Vagina (tissue), 2 donors: Measurements from ENCODE around the gene C16orf74.

Experiments used
- CTCF ChIP-seq, 3 experiments: fragments of 450-650 bp in 2 of 3; fragments of 200-600 bp in 1 of 3; sonication (generic) in 1 of 3; IDR thresholded peaks; one replicate each; pipeline ENCODE4 v1.5.1; 2017 to 2019; ENCODE audit warnings: antibody characterized with exemption in 3 of 3, mild to moderate bottlenecking in 2 of 3, moderate library complexity in 2 of 3
- POLR2A ChIP-seq, 2 donors: fragments of 450-650 bp; IDR thresholded peaks; one replicate each; pipeline ENCODE4 v1.6.1; 2017; ENCODE audit warnings: antibody characterized with exemption in 2 of 2, mild to moderate bottlenecking in 2 of 2, moderate library complexity in 2 of 2
- POLR2AphosphoS5 ChIP-seq, 2 donors: sonication (generic); formaldehyde crosslinking; IDR thresholded peaks; one replicate each; pipeline ENCODE4 v1.9.0; 2017; ENCODE audit warnings: antibody characterized with exemption in 2 of 2, mild to moderate bottlenecking in 2 of 2, low read depth in 1 of 2; ENCODE audit not compliant: insufficient read depth in 1 of 2

DNA sequence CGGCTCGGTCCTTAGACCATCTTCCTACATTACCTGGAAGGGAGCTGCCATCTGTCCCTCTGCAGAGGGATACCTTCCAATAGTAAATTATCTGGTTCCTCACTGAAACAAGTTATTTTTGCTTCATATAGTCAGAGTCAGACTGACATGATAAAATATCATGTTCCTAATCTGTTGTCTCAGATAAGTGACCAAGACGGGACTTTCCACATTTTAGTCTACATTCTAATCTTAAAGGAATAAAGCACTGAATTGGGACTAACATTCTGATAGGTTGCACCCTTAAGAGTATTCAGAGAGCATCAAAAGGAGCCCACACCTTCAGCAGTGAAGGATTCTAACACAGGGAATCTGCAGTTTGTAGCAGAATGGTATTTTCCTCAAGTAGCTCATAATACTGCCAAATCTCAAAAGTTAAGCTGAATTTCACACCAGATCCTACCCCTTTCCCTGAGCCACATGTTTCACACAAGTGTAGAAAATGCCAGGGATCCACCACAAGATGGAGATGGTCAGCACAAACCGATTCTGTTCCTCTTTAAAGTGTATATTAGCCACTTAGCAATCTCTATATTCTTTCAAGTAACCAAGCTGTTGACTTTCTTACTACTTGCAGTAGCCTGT is 75.5 kb downstream of the C16orf74 start:
- no peak for TF ChIP-seq POLR2A (IDR thresholded peaks at IDR 0.05)
- peak in 1 of 3 experiments; percentile 9 for TF ChIP-seq CTCF (IDR thresholded peaks at IDR 0.05)
- no peak for TF ChIP-seq POLR2AphosphoS5 (IDR thresholded peaks at IDR 0.05; ENCODE audit: insufficient read depth in 1 of 2, low read depth in 1 of 2)
